HG03520 (cell line): ENCODE results near the gene TSC22D4.

Experiments
- ATAC-seq: cut with Tn5 transposase; IDR thresholded peaks from one replicate; pipeline ENCODE4 v1.9.1; 2021; ENCODE audit warnings: mild to moderate bottlenecking, moderate library complexity; ENCODE audit not compliant: unreplicated experiment

The TSC22D4 gene

DNA sequence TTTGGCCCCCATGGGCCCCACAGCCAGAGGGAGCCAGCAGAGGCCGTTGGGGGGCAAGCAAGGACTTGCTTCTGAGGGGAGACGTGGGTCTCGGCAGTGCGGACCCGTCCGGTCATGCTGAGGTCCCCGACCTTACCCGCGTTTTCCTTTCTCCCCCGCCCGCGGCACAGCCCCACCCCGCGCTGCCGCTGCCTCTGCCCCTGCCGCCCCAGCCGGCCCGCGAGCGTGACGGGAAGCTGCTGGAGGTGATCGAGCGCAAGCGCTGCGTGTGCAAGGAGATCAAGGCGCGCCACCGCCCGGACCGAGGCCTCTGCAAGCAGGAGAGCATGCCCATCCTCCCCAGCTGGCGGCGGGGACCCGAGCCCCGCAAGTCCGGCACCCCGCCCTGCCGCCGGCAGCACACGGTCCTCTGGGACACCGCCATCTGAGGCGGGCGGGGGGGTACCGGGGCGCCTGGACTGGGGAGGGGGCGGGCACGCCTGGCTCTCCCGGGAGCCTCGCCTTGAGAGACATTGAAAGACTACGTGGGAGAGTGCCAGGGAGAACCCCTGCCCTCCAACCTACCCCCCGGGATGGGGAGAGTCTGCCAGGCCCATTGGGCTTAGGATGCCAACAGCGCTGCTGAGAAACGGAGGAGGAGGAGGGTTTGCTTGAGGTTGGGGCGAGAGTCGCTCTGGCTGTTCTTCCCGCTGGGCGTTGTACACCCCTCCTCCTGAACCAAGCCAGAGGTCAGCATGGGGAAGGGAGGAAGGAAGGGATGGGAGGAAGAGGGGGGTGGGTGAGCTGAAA lies 14.7 kb upstream of the TSC22D4 start:
- ATAC-seq = no peak

DNA sequence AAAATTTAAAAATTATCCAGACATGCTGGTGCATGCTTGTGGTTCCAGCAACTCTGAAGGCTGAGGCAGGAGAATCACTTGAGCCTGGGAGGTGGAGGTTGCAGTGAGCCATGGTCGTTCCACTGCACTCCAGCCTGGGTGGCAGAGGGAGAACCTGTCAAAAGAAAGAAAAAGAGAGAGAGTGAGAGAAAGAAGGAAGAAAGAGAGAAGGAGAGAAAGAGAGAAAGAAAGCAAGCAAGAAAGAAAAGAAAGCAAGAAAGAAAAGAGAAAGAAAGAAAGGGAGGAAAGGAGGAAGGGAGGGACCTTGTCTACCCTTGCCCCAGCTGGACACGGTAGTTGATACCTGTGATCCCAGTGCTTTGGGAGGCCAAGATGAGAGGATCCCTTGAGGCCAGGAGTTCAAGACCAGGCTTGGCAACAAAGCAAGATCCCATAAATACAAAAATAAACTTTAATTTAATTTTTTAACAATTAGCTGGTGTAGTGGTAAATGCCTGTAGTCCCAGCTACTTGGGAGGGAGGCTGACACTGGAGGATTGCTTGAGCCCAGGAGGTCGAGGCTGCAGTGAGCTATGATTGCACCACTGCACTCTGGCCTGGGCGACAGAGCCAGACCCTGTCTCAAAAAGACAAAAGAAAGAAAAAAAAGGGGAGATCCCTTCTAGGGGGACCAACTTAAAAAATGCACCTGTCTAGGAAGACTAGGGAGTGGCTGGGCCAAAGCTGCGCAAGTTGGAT lies 13.9 kb upstream of the TSC22D4 start:
- ATAC-seq = no peak

DNA sequence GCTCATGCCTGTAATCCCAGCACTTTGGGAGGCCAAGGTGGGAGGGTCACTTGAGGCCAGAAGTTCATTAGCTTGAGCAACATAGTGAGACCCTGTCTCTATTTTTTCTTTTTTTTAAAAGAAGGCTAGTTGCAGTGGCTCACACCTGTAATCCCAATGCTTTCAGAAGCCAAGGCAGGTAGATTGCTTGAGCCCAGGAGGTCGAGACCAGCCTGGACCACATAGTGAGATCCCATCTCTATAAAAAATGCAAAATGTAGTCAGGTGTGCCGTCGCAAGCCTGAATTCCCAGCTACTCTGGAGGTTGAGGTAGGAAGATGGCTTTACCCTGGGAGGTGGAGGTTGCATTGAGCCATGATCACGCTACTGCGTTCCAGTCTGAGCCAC lies 12.2 kb upstream of the TSC22D4 start:
- no peak for ATAC-seq

DNA sequence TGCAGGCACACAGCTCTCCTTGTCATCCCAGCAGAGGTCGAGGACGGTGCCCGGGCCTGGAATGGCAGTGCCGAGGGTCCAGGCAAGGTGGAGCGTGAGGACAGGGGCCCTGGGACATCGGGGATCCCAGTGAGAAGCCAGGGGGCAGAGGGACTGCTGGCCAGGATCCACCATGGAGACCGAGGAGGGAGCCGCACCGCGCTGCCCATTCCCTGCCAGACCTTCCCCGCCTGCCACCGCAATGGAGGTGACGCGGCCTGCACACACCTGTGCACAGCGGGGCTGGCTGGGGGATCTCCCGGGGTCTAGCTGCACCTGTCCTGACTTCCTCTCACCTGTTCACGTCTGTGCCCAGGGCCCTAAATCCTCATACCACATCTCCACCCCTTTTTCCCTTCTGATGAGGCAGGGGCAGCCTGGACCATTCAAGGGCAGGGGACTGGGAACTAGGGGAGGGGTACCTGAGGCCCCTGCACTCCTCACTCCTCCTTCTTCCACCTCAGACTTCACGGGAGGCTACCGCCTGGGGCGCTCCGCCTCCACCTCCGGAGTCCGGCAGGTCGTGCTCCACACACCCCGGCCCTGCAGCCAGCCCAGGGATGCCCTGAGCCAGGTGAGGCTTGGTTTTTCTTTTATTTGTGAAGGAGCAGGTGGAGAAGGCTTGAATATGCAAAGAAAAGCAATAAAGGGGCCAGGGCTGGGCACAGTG lies 11.6 kb upstream of the TSC22D4 start:
- no peak for ATAC-seq

DNA sequence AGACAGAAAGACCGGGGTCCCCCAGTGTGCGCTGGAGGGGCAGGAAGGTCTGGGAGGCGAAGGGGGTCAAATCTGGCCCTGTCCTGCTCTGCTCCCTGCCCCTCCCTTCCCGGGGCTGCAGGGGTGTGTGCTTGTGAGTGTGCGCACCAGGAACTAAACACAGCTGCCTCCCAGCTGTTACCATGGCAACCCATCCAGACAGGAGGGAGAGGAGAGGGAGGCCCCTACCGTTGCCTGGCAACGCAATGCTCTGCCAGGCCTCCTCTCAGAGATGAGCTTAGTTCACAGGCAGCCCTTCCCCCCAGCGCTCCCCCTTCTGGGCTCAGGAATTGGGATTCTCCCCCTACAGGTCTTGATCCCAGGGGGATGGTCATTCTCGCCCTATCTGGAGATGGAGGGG lies 10.8 kb upstream of the TSC22D4 start:
- no peak for ATAC-seq

DNA sequence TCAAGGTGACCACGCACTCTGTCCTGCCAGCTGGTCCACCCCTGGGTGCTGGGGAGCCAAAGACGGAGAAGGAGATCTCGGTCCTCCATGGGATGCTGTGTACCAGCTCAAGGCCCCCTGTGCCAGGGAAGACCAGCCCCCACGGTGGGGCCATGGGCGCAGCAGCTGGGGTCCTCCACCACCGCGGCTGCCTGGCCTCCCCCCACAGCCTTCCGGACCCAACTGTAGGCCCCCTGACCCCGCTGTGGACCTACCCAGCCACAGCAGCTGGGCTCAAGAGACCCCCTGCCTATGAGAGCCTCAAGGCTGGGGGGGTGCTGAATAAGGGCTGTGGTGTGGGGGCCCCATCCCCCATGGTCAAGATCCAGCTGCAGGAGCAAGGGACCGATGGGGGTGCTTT lies 10.1 kb upstream of the TSC22D4 start:
- ATAC-seq = no peak

DNA sequence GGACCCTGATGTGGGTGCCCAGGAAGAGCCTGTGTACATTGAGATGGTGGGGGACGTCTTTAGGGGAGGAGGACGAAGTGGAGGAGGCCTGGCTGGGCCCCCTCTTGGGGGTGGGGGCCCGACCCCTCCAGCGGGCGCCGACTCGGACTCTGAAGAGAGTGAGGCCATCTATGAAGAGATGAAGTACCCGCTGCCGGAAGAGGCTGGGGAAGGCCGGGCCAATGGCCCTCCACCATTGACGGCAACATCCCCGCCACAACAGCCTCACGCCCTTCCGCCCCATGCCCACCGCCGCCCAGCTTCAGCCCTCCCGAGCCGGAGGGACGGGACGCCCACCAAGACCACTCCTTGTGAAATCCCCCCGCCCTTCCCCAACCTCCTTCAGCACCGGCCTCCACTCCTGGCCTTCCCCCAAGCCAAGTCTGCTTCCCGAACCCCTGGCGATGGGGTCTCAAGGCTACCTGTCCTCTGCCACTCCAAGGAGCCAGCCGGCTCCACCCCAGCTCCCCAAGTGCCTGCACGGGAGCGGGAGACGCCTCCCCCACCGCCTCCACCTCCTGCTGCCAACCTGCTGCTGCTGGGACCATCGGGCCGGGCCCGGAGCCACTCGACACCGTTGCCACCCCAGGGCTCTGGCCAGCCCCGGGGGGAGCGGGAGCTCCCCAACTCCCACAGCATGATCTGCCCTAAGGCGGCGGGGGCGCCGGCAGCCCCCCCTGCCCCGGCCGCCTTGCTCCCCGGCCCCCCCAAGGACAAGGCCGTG lies 9.5 kb upstream of the TSC22D4 start:
- no peak for ATAC-seq

DNA sequence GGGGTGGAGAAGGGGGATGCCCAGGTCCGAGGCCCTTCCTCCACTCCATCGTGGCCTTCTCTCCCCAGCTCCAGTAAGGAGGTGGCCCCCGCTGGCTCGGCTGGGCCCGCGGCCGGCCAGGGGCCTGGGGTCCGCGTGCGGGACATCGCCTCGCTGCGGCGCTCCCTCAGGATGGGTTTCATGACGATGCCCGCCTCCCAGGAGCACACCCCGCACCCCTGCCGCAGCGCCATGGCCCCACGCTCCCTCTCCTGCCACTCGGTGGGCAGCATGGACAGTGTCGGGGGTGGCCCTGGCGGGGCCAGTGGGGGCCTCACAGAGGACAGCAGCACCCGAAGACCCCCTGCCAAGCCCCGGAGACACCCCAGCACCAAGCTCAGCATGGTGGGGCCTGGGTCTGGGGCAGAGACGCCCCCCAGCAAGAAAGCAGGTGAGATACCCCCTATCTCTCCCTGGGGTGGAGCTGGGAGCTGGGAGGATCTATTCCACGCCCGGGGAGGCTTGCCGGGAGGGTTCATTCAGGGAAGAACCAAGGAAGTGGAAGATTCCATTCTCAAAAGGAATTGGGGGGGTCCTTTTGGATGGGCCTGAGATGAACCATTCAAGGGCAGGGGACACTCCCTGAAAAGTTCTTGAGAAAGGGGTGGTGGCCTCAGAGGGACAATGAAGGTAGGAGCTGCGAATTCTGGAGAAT lies 7.9 kb upstream of the TSC22D4 start:
- ATAC-seq = no peak

DNA sequence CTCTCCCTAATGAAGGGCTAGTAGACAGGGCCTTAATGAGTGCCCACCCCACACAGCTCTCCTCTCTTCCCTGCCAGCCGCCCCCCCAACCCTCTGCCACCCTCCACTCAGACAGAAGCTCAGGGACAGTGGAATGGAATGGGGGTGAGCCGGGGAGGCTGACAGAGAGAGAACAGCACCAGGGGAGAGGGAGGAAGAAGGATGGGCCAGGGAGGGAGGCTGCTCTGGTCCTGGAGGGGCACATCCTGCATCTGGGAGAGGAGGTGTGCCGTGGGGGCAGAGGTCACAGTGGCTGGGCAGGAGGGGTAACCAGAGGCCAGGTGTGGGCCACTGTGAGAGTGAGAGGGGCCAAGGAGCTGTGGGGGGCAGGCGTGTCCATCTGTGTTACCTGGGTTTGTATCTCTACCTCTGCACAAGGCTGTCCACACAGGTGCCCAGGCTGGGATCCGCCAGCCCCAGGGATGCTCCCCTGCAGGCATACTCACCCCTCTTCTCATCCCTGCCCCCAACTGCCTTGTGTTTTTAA lies 7.2 kb upstream of the TSC22D4 start:
- no peak for ATAC-seq

DNA sequence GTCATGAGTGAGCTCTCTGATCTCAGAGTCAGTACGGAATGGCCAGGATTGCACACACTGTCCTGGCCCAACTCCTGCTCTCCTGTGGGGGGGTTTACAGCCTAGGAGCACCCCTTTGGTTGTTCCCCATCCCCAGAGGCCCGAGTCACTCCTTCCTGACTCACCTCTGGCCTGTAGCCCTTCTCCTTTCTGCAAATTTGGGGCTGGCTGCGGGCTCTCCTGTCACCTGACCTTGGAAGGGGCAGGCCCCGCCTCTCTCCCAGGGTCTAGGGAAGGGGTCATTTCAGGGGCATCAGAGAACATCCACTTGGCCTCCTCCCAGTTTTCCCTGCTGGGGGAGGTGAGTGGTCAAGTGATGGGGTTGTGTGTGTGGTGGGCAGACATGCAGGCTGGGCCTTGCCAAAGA lies 6.5 kb upstream of the TSC22D4 start:
- no peak for ATAC-seq

DNA sequence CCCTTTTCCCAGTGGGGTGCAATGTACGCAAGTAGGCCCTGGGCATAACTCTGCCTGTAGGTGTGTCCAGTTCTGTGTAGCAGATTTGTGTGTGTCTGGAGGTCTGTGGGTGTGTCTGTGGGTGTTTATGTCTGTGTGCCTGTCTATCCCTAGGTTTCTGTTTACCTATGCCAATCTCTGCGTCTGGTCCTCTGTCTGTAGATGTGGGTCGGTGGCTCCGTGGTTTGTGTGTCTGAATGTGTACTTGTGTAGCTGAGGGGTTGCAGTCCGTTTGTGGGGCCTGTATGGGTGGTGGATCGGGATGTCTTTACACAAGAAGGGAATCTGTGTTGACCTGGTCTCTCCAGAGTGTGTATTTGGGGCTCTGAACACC lies 5.6 kb upstream of the TSC22D4 start:
- no peak for ATAC-seq

DNA sequence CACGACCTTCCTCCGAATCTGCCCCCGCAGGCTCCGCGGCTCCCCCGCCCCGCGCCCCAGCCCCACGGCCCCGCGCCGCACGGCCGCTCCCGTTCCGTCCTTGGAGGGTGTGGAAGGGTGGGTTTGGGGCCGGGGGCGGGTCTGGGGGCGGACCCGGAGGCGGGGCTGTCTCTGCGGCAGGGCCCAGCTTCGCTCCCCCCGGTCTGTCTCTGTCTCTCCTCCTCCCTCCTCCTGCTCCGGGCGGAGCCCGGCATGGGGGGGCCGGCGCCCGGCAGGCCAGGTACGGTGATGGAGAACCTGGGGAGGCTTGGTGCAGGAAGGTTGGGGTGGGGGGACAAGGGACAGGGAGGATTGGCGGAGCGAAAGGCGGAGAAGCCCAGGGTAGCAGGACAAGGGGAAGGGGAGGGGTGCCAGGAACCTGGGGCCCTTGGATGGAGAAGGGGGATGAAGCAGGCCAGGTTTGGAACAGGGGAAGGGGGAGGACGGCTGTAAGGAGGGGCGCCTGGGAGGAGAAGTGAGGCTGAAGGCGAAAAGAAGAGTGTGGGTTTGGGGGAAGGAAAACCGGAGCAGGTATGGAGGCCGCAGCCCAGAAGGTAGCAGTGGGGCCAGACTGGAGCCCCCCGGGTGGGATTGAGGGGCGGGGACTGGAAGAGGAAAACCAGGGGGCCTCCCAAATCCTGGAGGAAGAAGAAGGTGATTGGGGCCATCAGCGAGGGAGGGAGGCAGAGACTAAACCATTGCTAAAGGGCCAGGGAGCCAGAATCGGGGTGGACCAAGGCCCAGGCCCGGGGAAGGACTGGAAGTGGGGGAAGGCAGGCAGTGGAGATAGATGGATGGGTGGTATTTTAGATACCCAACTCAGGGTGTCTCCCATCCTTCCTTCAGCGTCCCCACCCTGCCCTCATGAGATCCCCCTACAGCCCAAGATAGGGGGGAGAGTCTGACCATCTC lies 5.0 kb upstream of the TSC22D4 start, which contains the start of gene NYAP1:
Gene NYAP1, plus strand, starts transcription at position 206 of the 951 bp plus-strand sequence. CDS start 1,385 bp downstream, outside the sequence.
- ATAC-seq = peak; percentile 6

DNA sequence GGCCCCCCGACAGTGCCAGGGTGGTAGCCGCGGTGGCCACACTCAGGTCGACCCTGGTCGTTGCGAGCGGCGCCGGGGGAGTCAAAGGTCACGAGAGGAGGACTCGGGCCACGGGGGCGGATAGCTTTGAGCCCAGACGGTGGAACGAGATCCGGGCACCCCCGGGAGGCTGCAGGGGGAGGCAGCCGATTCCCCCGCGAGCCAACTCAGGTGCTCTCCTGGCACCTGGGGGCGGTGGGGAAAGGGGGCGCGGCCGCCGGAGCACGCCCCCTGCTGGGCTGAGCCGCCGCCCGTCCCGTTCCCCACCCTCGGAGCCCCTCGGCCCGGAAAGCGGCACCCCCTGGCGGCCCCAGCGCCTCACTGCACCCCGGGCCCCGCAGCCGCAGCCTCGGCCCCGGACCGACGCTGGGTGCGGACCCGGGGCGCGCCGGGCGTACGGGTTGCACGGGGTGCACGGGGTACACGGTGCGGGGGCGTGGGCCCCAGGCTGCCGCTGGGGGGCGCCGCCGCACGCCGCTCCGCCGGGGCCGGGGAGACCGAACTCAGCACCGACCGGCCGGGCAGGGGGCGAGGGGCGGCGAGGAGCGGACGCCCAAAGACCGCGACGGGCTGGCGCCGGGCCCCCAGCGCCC lies 4.2 kb upstream of the TSC22D4 start:
- ATAC-seq = peak; percentile 45

DNA sequence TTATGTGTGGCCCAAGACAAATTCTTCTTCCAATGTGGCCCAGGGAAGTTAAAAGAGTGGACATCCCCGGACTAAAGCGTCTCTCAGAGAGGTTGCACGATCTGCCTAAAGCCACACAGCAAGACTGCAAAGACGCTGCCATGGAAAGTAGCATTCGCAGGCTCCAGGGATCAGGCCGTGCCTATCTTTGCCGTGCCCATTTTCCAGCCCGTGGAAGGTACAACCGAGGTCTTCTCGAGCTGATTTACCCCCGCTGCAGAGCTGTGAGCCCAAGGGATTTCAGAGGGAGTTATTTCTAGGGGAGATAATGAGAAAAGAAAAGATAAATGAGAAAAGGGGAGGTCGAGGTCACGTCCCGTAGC lies 3.7 kb upstream of the TSC22D4 start:
- no peak for ATAC-seq

DNA sequence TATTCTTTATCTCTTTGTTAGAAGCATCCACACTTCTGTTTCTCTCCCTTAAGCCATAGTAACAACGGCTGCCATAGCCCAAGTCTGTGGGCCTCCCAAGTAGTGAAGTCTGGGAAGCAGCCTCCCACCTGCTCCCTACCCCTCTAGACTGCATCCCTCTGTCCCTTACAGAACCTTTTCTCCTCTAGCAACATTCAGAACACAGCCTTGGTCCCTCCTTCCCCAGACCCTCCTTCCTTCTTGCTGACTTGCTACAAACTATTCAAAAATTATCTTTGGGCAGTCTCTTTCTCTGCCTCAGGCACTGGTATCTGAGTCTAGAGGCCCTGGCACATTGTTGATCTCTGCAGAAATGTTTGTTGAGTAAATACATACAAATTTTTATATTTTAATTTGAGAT lies 2.5 kb upstream of the TSC22D4 start:
- no peak for ATAC-seq

DNA sequence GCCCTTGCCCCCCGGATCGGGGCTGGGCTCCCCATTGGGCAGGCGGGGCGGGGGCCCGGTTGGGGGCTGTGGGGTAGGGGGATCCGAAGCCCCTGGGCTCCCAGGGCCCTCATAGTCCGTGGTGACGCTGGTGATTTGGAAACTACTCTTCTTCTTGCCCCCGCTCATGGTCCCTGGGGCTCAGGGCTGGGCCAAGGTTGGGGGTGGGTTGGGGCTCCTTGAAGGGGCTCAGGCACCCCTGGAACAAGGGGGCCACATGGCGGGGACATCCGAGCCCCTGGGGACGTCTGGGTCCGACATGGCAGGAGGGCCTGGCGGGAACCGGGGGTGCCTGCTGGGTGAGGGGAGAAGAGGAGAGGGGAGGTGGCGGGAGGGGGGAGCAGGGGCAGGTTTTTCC lies 1.1 kb downstream of the TSC22D4 start:
- ATAC-seq = no peak

DNA sequence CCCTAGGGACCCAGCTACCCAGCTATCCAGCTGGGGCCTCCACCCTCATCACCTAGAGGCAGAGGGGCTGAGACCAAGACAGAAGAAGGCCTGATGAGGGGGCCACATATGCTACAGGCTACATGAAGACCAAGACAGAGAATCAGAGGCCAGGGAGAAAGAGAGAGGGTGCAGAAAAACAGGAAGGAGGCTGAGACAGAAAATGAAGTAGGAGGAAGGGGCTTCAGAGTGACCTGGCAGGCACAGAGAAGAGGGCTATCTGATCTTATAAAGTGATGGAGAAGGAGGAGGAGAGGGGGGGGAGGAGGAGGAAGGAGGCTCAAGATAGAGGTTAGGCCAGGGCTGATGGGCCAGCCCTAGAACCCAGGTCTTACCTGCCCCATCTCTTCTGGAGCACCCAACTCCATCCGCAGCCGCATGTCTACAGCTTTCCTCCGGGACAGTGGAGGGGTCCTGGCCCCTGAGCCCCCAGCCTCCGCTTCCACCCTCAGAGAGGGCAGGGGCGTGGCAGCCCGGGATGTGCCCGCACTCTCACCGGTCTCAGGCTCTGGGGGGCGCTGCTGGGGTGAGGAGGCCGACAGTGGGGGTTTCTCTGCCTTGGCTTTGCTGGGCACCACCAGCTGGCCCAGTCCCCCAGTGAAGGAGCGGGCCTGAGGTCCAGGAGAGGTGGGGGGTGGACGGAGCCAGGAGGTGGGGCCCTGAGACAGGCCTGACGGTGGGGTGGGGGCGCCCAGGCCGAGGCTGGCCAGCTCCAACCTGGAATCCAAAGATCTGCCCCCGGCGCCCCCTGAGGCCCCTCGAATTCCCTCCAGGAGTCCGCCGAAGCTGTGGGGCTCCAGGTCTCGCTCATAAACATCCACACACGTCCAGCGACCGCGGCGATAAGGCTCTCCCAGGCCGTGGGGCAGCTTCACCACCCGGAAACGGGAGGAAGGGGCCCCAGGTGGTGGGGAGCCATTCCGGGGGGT lies 1.8 kb downstream of the TSC22D4 start:
- no peak for ATAC-seq
